Measurements from ENCODE around the gene CNIH3. TPM values are rescaled to one million over a fixed set of nuclear protein-coding genes. Genes with fewer than 3 reads are reported as not detected.

Gene CNIH3
- total and polyA plus RNA-seq, 10 of the 15 experiments (the other 5 are each of a cell fraction or from before 2014, with no cell fraction given), result 0.77 to 5.8 (median 1.8) TPM

- ChIA-PET SMC1A (ENCODE audit: uncharacterized antibody, unreplicated experiment) (interaction anchor here (1.3 to 13.2 kb wide), 3 partner anchors 126 to 213 kb away, joined by 4 to 147 read pairs (median 10); no protein-coding TSS in a partner anchor), RAD21 (ENCODE audit: unreplicated experiment) (interaction anchor here (1.6 to 6.5 kb wide), 3 partner anchors 214 to 283 kb away, joined by 5 to 90 read pairs (median 7); no protein-coding TSS in a partner anchor), POLR2A (no interaction called here), CTCF (interaction anchor here (1.3 to 12.7 kb wide), 4 partner anchors 126 to 283 kb away, joined by 3 to 207 read pairs (median 28); no protein-coding TSS in a partner anchor)
- H3K9me3 ChIP-seq (replicated peaks; ENCODE audit: control insufficient read depth, insufficient read depth, low read length), result no peaks in the 10 kb centered on the region
- FAIRE-seq (no peak), ATAC-seq (no peak), DNase-seq (ENCODE audit: low read depth, low spot score) (no peak)
- no peak overlapping the region for H3K4me3 ChIP-seq
- no peak overlapping the region for H3K9ac ChIP-seq (ENCODE audit: control insufficient read depth, insufficient read depth, low read length)
- H3K36me3 ChIP-seq (ENCODE audit: control insufficient read depth in 2 of 2, insufficient read depth in 2 of 2, low read length in 1 of 2), result no peaks in the 10 kb centered on the region
- intact Hi-C loops (cut with micrococcal nuclease; ENCODE audit: unreplicated experiment), result no loop called here
- H3K27ac ChIP-seq (ENCODE audit: control insufficient read depth, insufficient read depth), result no peak overlapping the region
- H2AFZ ChIP-seq (ENCODE audit: control insufficient read depth, low read depth, low read length), result no peak overlapping the region
- in situ Hi-C loops (cut with MboI), result loop anchor here (5.0 kb wide), 2 partner anchors 128 to 212 kb away; no protein-coding TSS in a partner anchor
- no peaks in the 10 kb centered on the region for H3K4me1 ChIP-seq (ENCODE audit: control insufficient read depth, insufficient read depth, low read length)
- no peak overlapping the region for H3K4me2 ChIP-seq (ENCODE audit: control insufficient read depth, insufficient read depth)
- WGBS (ENCODE audit: insufficient coverage, insufficient replicate concordance, low lambda C conversion rate, missing lambda C conversion rate), result 47% methylated on average over 6 of the region's 6 CpGs
- no peaks in the 10 kb centered on the region; a peak in 1 of 4 replicates for H3K27me3 ChIP-seq (replicated peaks in 1 of 2; ENCODE audit: control insufficient read depth in 2 of 2, insufficient read depth in 2 of 2, low read length in 1 of 2)
- no peaks in the 10 kb centered on the region for H4K20me1 ChIP-seq (ENCODE audit: control insufficient read depth, insufficient read depth)
- no TSS peak for BruUV-seq (replicated peaks)
- no peaks in the 10 kb centered on the region for H3K79me2 ChIP-seq (ENCODE audit: control insufficient read depth, insufficient read depth, low read length)
- no peak for TF ChIP-seq NKRF (conservative IDR thresholded peaks at IDR 0.05)
- no peak for TF ChIP-seq MAX (IDR thresholded peaks at IDR 0.05; ENCODE audit: low read depth, low read length)
- TF ChIP-seq BRCA1 (IDR thresholded peaks at IDR 0.05; ENCODE audit: low read depth, low read length), result no peak
- TF ChIP-seq SMARCA5 (IDR thresholded peaks at IDR 0.05), result no peak
- TF ChIP-seq ASH2L (IDR thresholded peaks at IDR 0.05; ENCODE audit: borderline replicate concordance, low read depth), result no peak
- no peak for TF ChIP-seq ZBTB40 (IDR thresholded peaks at IDR 0.05; ENCODE audit: borderline replicate concordance)
- TF ChIP-seq ZNF622 (IDR thresholded peaks at IDR 0.05), result no peak
- TF ChIP-seq RAD51 (IDR thresholded peaks at IDR 0.05), result no peak
- TF ChIP-seq PBX3 (IDR thresholded peaks at IDR 0.05; ENCODE audit: insufficient replicate concordance, low read depth, low read length), result no peak
- no peak for TF ChIP-seq E2F8 (IDR thresholded peaks at IDR 0.05; ENCODE audit: low read depth, partially characterized antibody)
- no peak for TF ChIP-seq ELK1 (IDR thresholded peaks at IDR 0.05; ENCODE audit: low read depth, low read length)
- no peak for TF ChIP-seq POLR2AphosphoS5 (IDR thresholded peaks at IDR 0.05; ENCODE audit: low read length)
Observed at GRCh38 chr1:224640018-224640417, 23.9 kb downstream of the CNIH3 start.

All from GM12878 (cell line).